ENCODE results near the gene MEP1B.
"Not testable (repeated sequence)": the region's sequence is repeated elsewhere in the genome, so short reads cannot be mapped to it uniquely, and the experiment has no call there.

The MEP1B gene

DNA sequence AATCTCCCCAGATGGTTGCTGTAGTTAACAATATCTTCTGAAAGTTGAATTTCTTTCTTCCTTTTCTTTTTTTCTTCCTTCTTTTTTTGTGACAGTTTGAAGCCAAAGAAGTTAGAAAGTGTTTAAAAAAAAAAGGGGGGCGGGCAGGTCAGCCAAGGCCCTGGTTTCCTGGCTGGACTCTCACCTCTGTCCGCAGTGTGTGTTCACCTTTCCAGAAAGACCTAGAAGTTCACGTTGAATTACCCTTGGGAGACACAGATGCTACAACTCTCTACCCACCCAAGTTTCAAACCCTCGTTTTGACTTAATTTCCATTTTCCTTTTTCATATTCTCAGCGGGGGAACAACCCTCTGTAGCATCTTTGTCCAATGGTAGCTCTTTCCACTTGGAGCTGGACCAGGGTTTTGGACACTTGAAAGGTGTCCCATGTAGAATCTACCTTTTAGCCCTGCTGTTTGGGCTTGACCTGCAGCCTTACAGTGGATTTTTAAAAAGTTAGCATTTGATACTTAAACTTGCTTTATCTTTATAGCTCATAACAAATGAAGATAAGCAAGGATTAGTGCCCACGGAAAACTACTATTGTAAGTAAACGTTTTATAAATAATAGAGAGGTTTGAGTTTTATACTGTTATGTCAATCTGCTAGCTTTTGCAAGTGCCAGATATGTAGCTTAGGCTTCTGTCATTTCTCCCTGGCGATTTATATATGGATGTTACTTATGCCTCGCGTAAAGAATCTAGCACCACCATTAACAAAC is 20.0 kb downstream of the MEP1B start:
- DNase-seq (ENCODE audit: low read depth), result no peak

DNA sequence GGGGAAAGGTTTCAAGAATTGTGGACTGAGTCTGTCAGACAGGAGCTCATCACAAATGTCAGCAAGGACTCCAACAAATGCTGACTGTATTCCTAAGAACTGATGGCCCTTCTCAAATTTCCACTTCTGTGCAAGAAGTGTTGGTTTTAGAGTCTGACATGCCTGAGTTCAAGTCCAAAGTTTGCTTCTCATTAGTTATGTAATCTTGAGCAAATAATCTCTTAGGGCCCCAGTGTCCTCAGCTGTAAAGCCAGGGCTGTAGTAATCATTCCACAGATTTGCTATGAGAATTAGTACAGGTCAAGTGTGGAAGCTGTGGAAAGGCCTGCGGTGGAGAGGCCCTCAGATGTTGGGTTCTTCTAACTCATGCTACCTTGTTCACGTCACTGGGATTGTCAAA is 23.9 kb downstream of the MEP1B start:
- no peak for DNase-seq (ENCODE audit: low read depth)

DNA sequence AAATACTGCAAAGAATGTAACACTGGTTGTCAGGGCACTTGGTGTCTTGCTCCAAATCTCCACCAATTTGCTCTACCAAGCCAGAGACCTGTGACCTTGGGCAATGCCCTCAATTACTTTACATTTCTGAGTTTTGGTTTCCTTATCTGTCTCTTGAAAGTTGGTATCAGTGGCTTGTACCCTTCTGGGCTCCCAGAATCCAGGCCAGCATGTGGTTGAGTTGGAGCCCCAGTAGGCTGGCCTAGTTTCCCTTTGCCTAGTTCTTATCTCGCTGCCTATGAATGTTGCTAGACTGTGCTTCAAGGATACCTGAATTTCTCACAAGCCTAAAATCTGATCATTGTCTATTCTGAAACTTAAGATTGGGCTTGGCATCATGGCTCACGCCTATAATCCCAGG is 26.6 kb downstream of the MEP1B start:
- no peak for DNase-seq (ENCODE audit: low read depth)

DNA sequence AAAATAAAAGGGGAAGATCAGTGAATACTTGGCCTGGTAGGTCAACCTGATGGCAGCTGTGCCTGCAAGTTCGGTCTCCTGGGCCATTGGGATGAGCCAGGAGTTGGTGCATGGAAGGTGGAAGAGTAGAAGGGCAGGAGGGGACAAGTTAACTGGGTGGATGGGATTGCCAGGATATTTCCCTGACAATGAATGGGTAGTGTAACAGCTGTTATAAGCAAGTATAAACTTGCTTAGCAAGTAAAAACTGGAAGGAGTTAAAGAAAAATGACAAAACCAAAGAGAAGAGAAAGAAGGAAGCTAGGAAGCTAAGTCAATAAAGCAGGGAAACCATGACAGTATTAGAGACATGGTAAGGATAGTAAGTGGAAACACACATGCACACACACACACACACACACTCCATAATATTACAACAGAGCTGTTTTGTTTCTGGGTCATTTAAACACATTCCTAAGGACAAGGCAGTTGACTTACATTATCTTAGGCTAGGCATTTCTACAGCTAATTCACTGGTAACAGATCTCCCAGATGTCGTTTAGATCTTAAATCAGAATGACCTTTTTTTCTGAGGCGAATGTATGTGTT is 29.7 kb downstream of the MEP1B start:
- DNase-seq (ENCODE audit: low read depth), result no peak

DNA sequence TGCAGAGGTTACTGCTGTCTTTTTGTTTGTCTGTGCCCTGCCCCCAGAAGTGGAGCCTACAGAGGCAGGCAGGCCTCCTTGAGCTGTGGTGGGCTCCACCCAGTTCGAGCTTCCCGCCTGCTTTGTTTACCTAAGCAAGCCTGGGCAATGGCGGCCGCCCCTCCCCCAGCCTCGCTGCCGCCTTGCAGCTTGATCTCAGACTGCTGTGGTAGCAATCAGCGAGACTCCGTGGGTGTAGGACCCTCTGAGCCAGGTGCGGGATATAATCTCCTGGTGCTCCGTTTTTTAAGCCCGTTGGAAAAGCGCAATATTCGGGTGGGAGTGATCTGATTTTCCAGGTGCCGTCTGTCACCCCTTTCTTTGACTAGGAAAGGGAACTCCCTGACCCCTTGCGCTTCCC is 43.5 kb downstream of the MEP1B start:
- not testable (repeated sequence) for DNase-seq (ENCODE audit: low read depth)

DNA sequence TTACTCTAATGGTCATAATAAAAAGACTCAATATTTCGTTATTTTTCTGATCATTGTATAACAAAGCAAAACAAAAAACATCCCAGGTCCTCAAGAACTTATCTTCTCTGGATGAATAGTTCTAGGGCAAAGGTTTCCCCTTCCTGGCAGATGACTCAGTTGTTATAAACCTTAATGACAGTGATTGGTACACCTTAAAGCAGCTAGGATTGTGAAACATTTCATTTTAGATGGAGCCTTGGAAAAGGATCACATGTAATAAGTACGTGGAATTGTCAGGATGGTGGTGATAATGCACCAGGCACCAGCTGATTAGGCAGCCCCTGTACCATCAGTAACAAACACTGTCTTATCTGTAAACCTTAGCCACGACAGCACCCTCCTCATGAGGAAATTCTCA is 47.2 kb downstream of the MEP1B start:
- no peak for DNase-seq (ENCODE audit: low read depth)

DNA sequence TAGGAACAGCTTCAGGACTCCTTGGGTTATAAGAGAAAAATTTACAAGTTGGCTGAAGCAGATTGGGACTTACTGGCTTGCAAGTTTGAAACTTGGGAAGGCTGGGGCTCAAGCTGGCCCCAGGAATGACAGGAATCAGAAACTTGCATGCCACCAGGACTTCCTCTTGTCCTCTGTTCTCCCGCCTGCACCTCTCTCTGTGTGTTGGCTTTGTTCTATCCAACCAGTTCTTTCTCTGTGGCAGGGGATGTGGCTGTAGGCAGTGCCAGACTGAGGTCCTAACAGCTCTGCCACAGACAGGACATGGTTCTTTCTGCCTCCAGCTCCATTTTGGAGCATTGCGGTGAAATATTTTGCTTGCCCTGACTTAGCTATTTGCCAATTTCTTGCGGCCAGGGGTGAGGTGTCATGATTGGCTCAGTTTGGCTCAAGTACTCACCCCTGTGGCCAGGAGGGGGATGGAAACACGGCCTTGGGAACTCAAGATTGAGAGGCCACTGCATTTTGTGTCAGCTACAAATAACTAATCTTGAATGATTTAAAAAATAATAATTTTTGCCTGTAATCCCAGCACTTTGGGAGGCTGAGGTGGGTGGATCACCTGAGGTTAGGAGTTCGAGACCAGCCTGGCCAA is 48.9 kb downstream of the MEP1B start:
- DNase-seq (ENCODE audit: low read depth), result no peak

DNA sequence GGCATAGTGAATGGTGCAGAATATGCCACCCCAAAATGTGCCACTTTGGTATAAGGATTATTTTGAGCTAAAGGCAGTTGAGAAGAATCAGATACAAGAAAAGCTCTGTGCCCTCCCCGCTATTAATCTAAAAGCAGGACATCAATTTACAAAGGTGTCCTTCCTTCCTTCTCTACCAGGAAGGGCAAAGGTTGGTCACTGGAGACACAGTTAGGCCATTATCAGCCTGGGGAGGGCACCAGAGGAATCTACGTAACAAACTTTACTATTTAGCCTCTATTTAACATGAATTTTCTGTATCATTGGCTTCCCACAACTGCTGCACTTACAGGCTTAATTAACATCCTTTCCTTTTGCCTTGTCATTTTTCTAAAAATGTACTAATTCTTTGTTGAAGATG is 52.6 kb downstream of the MEP1B start:
- no peak for DNase-seq (ENCODE audit: low read depth)

DNA sequence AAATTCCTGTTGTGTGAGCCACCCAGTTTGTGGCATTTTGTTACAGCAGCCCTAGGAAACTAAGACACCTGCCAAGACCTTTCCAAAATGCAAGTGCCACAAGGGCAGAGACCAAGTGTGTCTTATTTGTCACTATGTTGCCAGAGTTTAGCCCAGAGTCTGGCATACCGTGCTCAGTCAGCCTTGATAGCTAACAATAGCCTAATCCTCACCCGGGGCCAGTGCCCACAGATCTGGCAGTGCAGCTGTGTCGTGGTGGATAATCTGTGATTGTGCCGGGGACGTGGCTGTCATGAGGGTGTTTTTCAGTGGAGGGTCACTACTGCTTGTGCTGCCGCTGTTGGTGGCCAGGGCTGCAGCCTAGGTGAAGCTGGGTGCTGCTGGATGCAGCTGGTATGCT is 53.5 kb downstream of the MEP1B start:
- DNase-seq (ENCODE audit: low read depth), result no peak

DNA sequence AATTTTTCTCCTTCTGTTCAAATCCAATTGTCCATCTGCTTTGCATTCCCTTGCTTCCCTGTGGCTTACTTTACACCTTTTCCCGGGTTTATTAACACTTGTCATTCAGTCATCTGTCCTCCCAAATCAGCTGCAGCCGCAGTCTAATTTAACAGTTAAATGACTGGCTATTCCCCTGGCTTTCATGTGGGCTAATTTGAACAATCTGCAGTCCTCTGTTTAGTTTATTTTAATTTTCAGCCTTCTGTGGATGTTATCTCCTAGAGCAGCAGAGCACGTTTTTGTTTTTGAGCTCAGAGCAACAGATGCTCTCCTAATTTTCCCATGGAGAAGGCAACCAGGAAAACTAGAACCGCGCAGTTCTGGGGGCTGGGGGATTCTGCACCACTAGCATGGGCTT is 55.0 kb downstream of the MEP1B start:
- DNase-seq (ENCODE audit: low read depth), result no peak

DNA sequence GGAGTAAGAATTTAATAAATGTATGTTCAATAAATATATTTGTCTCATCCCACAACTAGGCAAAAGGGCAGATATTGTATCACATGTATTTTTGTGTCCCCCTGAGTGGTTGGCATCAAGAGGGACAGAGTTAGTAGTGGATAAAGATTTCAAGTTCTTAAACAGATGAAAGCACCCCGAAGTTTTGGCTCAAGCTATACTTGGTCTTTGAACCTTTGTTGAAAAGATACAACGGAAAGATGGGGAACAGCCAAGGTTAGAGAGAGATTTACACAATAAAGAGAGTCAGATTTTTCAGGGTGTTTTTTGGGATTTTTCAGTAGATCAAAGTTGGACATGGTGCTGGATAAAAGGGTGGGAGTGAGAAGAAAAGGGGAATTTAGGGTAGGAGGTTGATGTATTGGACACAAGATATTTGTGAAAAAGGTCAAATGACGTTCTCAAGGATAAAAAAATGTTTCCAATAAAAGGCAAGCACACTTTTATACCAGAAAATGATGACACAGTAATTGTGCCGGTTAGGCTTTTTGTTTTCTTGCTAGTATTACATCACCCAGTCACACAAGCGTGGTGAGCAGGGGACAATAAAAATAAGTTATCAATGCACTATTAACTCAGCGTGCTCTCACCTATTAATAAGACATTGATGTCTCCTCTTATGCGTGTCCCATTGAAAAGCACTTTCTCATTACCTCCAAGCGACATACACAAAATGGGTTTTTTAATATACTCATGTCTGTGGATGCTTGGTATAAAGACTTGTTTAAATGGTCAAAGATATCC is 59.5 kb downstream of the MEP1B start:
- DNase-seq (ENCODE audit: low read depth), result no peak

DNA sequence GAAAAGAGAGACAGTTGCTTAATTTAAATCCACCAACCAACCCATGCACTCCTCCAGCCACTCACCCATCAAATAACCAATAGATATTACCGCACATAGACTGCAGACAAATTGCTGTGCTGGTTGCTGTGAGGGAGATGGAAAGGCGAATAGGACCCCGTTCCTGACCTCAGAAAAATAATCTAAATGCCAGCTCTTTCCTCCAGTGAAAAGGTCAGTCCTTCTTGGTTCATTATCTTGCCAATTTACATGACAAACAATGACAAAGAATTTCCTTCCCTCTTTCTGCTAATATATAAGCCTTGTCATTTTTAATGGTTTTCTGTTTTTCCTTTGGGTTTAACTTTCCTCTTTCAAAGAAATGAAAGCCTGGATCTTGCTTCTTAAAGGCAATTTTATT is 61.6 kb downstream of the MEP1B start:
- no peak for DNase-seq (ENCODE audit: low read depth)

DNA sequence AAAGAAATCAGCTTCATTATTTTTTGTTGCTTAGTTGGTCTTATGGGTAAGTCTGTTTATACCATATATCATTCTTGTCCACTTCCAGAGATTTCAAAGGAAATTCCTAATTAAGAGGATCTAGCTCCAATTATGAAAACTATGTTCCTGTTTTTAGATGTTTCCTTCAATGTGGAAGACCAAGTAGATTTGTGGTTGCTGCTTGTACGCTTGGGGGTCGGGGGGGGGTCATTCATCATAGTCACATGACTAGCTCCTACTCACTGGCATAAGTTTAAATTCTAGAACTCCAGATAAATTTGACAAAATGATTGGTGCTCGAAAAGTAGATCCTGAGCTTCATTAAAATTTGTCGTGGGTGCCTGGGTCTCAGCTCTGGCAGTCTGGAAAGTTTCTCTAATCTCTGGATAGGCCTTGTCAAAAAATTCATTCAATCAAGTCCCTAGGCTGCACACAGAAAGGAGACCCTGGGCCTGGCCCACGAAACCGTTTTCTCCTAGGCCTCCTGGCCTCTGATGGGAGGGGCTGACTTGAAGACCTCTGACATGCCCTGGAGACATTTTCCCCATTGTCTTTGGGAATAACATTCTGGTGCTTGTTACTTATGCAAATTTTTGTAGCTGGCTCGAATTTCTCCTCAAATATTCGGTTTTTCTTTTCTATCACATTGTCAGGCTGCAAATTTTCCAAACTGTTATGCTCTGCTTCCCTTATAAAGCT is 62.5 kb downstream of the MEP1B start:
- no peak for DNase-seq (ENCODE audit: low read depth)

DNA sequence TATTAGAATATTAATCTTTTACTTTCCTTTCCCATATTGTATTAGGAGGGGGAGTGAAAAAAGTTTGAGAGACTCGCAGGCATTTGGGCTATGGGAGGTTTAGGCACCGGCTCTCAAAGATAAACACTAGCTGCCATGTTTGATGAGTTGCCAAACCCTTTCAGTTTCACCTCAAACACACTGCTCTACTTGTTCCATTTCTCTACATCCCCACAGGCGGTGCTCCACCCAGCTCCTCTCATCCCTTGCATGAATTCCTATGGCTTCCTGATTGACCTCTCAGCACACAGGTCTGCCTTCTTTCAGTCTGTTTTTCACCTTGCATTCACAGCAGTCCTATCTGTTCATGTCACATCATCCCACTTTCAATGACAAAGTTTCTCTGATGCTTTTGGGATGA is 65.7 kb downstream of the MEP1B start:
- DNase-seq (ENCODE audit: low read depth), result no peak

DNA sequence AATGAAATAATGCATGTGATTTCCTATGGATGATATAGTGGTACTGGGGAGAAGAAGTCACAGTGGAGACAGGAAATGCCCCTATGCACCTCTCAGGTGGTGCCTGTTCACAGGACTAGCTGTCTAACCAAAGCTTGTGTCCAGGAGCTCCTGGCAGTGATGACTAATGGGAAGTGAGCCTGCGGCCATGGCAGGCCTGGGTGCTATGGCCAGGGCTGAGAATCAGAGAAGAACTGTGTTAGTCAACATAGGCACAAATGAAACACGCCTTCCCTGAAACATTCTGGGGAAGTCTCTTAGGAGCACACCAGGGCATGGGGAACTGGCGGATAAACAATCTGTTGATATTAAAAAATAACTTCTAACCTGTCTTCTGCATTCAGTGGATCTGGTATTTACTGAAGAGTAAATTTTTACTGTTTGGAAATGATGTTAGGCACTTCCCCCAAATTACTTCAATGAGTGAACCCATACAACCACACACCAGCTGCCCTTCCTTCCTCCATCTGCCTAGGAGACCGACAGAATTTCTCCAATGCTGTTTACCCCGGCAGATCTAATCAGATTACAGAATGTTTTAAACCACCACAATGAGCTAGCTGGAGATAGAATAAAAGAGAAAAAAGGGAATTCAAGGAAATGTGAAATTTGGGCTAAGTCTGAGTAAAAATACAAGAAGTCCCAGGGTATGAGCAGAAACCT is 67.4 kb downstream of the MEP1B start:
- DNase-seq (ENCODE audit: low read depth), result no peak

DNA sequence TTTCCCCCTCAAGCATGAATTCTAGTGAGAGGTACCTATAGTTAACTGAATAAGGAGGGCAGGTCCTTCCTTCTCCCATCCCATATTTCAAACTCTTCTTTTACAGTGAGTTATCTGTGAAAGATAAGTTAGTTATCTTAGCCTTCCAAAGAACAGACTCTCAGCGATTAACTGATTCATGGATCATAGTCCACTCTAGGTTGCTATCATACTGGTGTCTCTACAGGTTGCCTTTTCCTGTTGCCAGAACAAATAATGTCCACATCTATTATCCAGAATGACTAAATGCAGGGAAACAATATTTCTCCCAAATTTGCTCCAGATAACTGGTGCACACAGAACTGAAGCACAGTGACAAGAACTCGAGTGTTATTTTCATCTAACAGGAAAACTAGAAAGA is 68.3 kb downstream of the MEP1B start:
- DNase-seq (ENCODE audit: low read depth), result no peak

DNA sequence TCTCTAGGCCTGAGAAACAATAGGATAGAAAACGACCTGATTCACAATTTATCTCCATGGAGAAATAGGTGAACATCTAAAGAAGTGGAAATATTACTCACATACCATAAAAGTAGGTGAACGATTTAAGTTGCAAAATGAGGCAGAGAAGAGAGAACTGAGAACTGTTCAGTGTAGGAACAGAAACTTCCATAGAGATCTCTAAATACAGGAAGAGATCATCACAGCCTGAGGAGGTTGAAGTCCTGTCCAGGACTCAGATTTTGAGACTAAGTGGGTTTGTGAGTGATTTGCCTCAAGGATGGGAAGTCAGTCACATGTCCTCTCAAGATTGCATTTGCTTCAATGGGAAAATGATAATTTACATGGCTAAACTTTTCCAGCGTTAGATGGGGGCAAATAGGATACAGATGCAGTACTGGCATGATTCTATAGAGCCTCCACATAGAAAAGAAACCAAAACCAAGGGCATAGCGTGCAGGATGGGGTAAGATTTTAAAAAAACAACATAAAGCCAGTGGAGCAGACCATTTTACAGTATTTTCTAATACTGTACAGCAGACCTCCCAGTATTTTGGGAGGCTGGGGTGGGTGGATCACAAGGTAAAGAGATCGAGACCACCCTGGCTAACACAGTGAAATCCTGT is 68.8 kb downstream of the MEP1B start:
- no peak for DNase-seq (ENCODE audit: low read depth)

DNA sequence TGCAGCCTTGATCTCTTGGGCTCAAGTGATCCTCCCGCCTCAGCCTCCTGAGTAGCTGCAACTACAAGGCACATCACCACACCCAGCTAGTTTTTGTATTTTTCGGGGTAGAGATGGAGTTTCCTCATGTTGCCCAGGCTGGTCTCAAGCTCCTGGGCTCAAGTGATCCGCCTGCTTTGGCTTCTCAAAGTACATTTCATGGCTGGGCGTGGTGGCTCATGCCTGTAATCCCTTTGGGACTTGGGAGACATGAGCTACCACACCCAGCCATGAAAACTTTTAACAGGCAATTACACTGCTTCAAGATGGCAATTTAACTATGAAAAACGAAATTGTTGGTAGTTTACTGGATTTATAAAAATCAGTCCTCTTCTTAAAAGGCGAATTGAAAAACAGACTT is 69.7 kb downstream of the MEP1B start:
- DNase-seq (ENCODE audit: low read depth), result no peak

DNA sequence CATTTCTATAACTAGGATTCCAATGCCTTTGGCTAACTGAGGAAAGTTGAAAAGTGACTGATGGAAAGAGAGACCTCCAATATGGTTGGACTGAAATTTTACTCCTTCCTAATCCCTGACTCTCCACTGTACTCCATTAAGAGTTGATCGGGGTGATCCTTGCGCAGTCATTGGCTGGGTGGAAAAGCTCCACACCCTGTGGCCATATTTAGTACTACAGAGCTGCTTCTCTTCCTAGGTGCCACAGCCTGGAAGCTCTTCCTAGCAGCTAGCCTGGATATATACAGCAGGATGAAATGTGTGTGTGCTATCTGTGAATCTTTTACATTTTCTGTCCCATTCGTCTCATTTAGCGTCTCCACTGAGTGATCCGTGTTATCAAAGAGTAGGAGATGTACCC is 71.2 kb downstream of the MEP1B start:
- no peak for DNase-seq (ENCODE audit: low read depth)

DNA sequence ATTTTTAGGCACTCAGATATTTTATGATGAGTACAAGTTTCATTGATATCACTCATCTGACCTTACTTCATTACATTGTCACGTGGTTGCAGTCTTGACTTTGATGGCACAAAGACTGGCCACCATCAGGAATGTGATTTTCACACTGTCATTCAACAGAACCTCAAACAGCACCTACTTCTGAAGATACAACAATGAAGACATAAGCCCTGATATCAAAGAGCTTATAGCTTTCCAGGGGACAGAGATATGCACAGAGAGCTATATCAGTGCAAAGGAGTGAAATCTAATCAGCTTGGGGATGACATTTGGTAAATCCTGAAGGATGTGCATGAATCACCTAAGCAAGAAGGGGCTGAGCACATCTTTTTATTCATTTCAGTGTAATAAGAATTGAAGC is 72.3 kb downstream of the MEP1B start:
- no peak for DNase-seq (ENCODE audit: low read depth)

DNA sequence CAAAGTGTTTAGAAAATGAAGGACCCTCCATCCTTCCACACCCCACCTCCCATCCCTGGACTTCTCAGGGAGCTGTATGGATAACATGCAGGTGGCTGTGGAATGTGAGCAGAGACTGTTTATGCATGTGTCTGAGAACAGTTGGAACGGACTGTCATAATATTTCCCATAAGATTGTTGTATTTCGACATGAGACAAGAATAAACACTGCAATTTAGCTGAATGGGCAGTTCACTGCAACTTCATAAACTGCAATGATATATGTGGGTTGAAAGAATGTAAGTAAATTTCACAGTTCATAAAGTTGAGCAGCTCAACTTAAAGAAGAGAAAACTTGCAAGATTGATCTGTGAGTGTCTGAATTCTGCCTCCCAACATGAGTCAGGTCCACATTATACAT is 74.6 kb downstream of the MEP1B start:
- no peak for DNase-seq (ENCODE audit: low read depth)

All from GM04503 (cell line).